ENCODE data around the gene ANGEL2. TPM values are rescaled to one million over a fixed set of nuclear protein-coding genes. Genes with fewer than 3 reads are reported as not detected.

ANGEL2 gene
- total RNA-seq, 1 donor from 2014 or later = 33.1 TPM

DNA sequence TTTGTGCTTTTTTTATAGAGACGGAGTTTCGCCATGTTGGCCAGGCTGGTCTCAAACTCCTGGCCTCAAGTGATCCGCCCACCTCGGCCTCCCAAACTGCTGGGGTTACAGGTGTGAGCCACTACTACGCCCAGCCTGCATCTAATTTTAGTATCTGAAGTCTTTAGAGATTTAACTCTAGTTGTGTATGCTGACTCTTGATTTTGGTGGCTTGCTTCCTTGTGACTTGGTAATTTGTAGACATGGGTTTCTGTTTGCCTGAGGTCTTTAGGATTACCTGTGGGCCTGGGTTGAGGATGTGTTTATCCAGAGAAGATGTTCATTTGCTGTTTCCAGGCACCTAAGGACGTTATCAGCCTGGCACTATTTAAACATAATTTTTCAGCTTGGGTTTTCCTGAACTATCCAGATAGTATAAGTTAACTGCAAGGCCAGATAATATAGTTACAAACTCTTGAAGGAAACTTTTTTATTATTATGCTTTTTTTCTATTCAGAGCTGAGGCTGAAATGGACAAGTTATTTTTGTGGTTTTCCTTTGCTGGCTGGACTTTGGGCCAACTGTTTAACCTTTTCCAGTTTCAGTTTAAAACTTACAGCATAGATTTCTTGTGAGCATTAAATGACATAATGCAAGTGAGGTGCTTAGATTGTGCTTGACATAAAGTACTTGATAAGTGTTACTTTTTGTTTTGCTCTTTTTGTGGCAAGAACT is 72.8 kb downstream of the ANGEL2 start:
- Mint-ChIP-seq H3K36me3 (ENCODE audit: unreplicated experiment) (peaks cover 21% of the 10 kb centered on the region), H3K9me3 (ENCODE audit: unreplicated experiment) (peaks cover 12% of the 10 kb centered on the region), H3K27me3 (ENCODE audit: unreplicated experiment) (peaks cover 14% of the 10 kb centered on the region), H3K4me1 (ENCODE audit: low read depth, unreplicated experiment) (peaks cover 12% of the 10 kb centered on the region), H3K4me3 (ENCODE audit: unreplicated experiment) (no peak overlapping the region), H3K27ac (ENCODE audit: unreplicated experiment) (no peak overlapping the region)
- DNase-seq = no peak
- TF ChIP-seq, protein P1, sequence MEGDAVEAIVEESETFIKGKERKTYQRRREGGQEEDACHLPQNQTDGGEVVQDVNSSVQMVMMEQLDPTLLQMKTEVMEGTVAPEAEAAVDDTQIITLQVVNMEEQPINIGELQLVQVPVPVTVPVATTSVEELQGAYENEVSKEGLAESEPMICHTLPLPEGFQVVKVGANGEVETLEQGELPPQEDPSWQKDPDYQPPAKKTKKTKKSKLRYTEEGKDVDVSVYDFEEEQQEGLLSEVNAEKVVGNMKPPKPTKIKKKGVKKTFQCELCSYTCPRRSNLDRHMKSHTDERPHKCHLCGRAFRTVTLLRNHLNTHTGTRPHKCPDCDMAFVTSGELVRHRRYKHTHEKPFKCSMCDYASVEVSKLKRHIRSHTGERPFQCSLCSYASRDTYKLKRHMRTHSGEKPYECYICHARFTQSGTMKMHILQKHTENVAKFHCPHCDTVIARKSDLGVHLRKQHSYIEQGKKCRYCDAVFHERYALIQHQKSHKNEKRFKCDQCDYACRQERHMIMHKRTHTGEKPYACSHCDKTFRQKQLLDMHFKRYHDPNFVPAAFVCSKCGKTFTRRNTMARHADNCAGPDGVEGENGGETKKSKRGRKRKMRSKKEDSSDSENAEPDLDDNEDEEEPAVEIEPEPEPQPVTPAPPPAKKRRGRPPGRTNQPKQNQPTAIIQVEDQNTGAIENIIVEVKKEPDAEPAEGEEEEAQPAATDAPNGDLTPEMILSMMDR (IDR thresholded peaks at IDR 0.05; ENCODE audit: partially characterized antibody, unreplicated experiment) = no peak

Other genes with a start within 250 kb of the ANGEL2 start
- gene NSL1, start 224.1 kb downstream of the ANGEL2 start, total RNA-seq (ENCODE audit: unreplicated experiment) = 35.0 TPM
- gene TATDN3, start 224.0 kb downstream of the ANGEL2 start, total RNA-seq (ENCODE audit: unreplicated experiment) = 15.8 TPM
- not detected for gene SPATA45, start 168.2 kb downstream of the ANGEL2 start, total RNA-seq (ENCODE audit: unreplicated experiment)
- gene FLVCR1, start 157.6 kb downstream of the ANGEL2 start, total RNA-seq (ENCODE audit: unreplicated experiment) = 33.4 TPM
- 59.8 TPM for gene VASH2, start 65.3 kb downstream of the ANGEL2 start, total RNA-seq (ENCODE audit: unreplicated experiment)
- gene RPS6KC1, start 35.4 kb upstream of the ANGEL2 start, total RNA-seq (ENCODE audit: unreplicated experiment) = 23.9 TPM